Keratinocyte (primary cell): ENCODE results near the gene PLEKHS1. TPM values are rescaled to one million over a fixed set of nuclear protein-coding genes. Genes with fewer than 3 reads are reported as not detected.

ENCODE experiments used
- DNase-seq: peaks from one replicate; pipeline ENCODE4 v3.0.0-alpha.2; 2011; ENCODE audit warnings: low read depth, missing footprints, low spot score
- FAIRE-seq: peaks from 2 replicates; lab custom pipeline; 2011; peaks lifted over from hg19 to GRCh38; lab: Jason Lieb, UNC
- H2AFZ ChIP-seq: 2 replicates; pipeline ENCODE4 v1.6.0; 2012; ENCODE audit warnings: low read length, control low read depth, inconsistent platforms; ENCODE audit not compliant: control insufficient read depth
- H3K27ac ChIP-seq: 2 replicates; pipeline ENCODE4 v1.5.1; 2011; ENCODE audit warnings: low read length; ENCODE audit not compliant: control insufficient read depth, insufficient read depth
- H3K27me3 ChIP-seq: 3 replicates; pipeline ENCODE4 v1.6.0; 2011; ENCODE audit warnings: low read length; ENCODE audit not compliant: control insufficient read depth, insufficient read depth; ENCODE audit errors: extremely low read depth
- H3K36me3 ChIP-seq, 2 experiments: 2 replicates in 1 of 2; 3 replicates in 1 of 2; pipeline ENCODE4 v1.5.1; 2011; ENCODE audit warnings: low read length in 2 of 2, mild to moderate bottlenecking in 1 of 2; ENCODE audit not compliant: control insufficient read depth in 2 of 2, insufficient read depth in 2 of 2; ENCODE audit errors: extremely low read depth in 1 of 2
- H3K4me1 ChIP-seq: 3 replicates; pipeline ENCODE4 v1.5.1; 2011; ENCODE audit warnings: low read length; ENCODE audit not compliant: control insufficient read depth, insufficient read depth; ENCODE audit errors: extremely low read depth
- H3K4me2 ChIP-seq: 3 replicates; pipeline ENCODE4 v1.6.0; 2011; ENCODE audit warnings: low read depth, low read length; ENCODE audit not compliant: control insufficient read depth, insufficient read depth; ENCODE audit errors: extremely low read depth
- H3K4me3 ChIP-seq, 3 experiments: fragments of 200-600 bp in 1 of 3; sonication (generic) in 1 of 3; 2 replicates in 2 of 3; 3 replicates in 1 of 3; pipeline ENCODE4 v1.5.1; 2011 to 2016; ENCODE audit warnings: low read length in 3 of 3, mild to moderate bottlenecking in 3 of 3, control low read depth in 2 of 3, inconsistent platforms in 1 of 3, low read depth in 1 of 3, mixed read lengths in 1 of 3, mixed run types in 1 of 3, moderate library complexity in 1 of 3; ENCODE audit not compliant: control insufficient read depth in 2 of 3, insufficient read depth in 2 of 3; ENCODE audit errors: extremely low read depth in 1 of 3
- H3K79me2 ChIP-seq: 2 replicates; pipeline ENCODE4 v1.6.0; 2012; ENCODE audit warnings: low read length; ENCODE audit not compliant: control insufficient read depth, insufficient read depth
- H3K9ac ChIP-seq: 3 replicates; pipeline ENCODE4 v1.6.0; 2011; ENCODE audit warnings: low read length; ENCODE audit not compliant: control insufficient read depth, insufficient read depth; ENCODE audit errors: extremely low read depth
- H3K9me1 ChIP-seq: 3 replicates; pipeline ENCODE4 v1.6.0; 2011; ENCODE audit warnings: low read length; ENCODE audit not compliant: control insufficient read depth, insufficient read depth; ENCODE audit errors: extremely low read depth
- H3K9me3 ChIP-seq: 2 replicates; pipeline ENCODE4 v1.5.1; 2012; ENCODE audit warnings: low read depth, low read length; ENCODE audit not compliant: control insufficient read depth
- H4K20me1 ChIP-seq: 3 replicates; pipeline ENCODE4 v1.6.0; 2011; ENCODE audit warnings: low read length; ENCODE audit not compliant: control insufficient read depth, insufficient read depth; ENCODE audit errors: extremely low read depth
- EZH2 ChIP-seq: IDR thresholded peaks from one replicate; pipeline ENCODE4 v1.6.1; 2012; ENCODE audit warnings: inconsistent platforms, mild to moderate bottlenecking, low read length, moderate library complexity
- dilution Hi-C: fragments of 300-500 bp; cut with MboI; formaldehyde crosslinking; loops from one replicate; pipeline ENCODE4 v1.7.0; 2020; ENCODE audit warnings: low sequenced_read_pairs; ENCODE audit not compliant: extremely low pct_ligation_motif_present
- polyA plus RNA-seq, 5 experiments: library from polyadenylated mRNA; depleted of rRNA in 3 of 5; stranded (reverse) in 3 of 5; stranded (forward) in 1 of 5; unstranded in 1 of 5; fragments of >200 nt; gene quantifications; 1 replicate in 1 of 5; 2 replicates in 3 of 5; 3 replicates in 1 of 5; pipeline versions ENCODE4 v1.2.1 to v1.2.3, GENCODE V29; 2011 to 2012; ENCODE audit warnings: missing spikeins in 2 of 5, low read depth in 1 of 5, low replicate concordance in 1 of 5
- TF ChIP-seq, protein P1 (sequence below), 3 experiments: IDR thresholded peaks in 1 of 3; conservative IDR thresholded peaks in 1 of 3; optimal IDR thresholded peaks in 1 of 3; 2 replicates in 2 of 3; 3 replicates in 1 of 3; pipeline versions ENCODE3 to v1.5.1; 2011; ENCODE audit warnings: low read length in 3 of 3, mild to moderate bottlenecking in 3 of 3, moderate library complexity in 2 of 3, control low read depth in 1 of 3, inconsistent platforms in 1 of 3; ENCODE audit not compliant: insufficient read depth in 2 of 3; ENCODE audit errors: extremely low read depth in 1 of 3

Gene PLEKHS1
- polyA plus RNA-seq, 1 donor (not counting 4 experiments of a cell fraction or from before 2014, with no cell fraction given): not detected

- DNase-seq: peak; percentile 75
- Histone ChIP-seq H2AFZ (peak overlapping the region; percentile 81), H3K4me2 (peak overlapping the region; percentile 75)
Observed at GRCh38 chr10:113788604-113789083, 37.2 kb downstream of the PLEKHS1 start.

DNA sequence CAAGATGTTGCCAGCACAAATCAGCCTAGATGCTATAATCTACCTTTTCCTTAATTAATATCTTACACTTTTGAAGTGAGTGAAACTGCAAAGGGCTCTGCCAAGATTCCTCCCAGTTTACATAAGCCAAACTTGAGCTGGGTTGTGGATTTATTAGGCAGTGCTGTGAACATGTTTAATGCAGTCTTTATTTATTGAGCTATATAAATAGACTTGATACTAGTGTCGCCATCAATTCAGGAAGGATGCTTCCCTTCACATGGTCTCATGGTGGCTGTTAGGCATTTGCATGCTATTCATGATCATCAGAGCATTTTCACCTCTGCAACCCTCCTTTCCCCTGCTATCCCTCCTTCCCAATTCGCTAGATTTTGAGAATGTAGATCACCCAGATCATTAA, 40.2 kb downstream of the PLEKHS1 start:
- H3K27me3 ChIP-seq: no peaks in the 10 kb centered on the region
- no peak for FAIRE-seq
- no peaks in the 10 kb centered on the region for H3K9me1 ChIP-seq
- dilution Hi-C loops: no loop called here
- H3K4me3 ChIP-seq: no peak overlapping the region
- H3K9ac ChIP-seq: no peak overlapping the region
- no peak overlapping the region for H2AFZ ChIP-seq
- no peaks in the 10 kb centered on the region for H4K20me1 ChIP-seq
- no peak overlapping the region for H3K27ac ChIP-seq
- DNase-seq: no peak
- H3K4me1 ChIP-seq: peaks cover 6% of the 10 kb centered on the region
- H3K79me2 ChIP-seq: no peaks in the 10 kb centered on the region
- H3K36me3 ChIP-seq: no peaks in the 10 kb centered on the region
- no peak overlapping the region for H3K4me2 ChIP-seq
- no peaks in the 10 kb centered on the region for H3K9me3 ChIP-seq
- TF ChIP-seq, protein P1, sequence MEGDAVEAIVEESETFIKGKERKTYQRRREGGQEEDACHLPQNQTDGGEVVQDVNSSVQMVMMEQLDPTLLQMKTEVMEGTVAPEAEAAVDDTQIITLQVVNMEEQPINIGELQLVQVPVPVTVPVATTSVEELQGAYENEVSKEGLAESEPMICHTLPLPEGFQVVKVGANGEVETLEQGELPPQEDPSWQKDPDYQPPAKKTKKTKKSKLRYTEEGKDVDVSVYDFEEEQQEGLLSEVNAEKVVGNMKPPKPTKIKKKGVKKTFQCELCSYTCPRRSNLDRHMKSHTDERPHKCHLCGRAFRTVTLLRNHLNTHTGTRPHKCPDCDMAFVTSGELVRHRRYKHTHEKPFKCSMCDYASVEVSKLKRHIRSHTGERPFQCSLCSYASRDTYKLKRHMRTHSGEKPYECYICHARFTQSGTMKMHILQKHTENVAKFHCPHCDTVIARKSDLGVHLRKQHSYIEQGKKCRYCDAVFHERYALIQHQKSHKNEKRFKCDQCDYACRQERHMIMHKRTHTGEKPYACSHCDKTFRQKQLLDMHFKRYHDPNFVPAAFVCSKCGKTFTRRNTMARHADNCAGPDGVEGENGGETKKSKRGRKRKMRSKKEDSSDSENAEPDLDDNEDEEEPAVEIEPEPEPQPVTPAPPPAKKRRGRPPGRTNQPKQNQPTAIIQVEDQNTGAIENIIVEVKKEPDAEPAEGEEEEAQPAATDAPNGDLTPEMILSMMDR (optimal IDR thresholded peaks at IDR 0.05 in 1 of 3, IDR thresholded peaks at IDR 0.05 in 1 of 3, conservative IDR thresholded peaks at IDR 0.05 in 1 of 3; ENCODE audit: extremely low read depth in 1 of 3, insufficient read depth in 2 of 3, low read length in 3 of 3): no peak
- no peak for TF ChIP-seq EZH2

More at GRCh38 chr10:113788604-113789083, 37.2 kb downstream of the PLEKHS1 start:
- Histone ChIP-seq H3K9ac (peak overlapping the region; percentile 28), H4K20me1 (no peaks in the 10 kb centered on the region), H3K9me3 (no peaks in the 10 kb centered on the region), H3K27me3 (no peaks in the 10 kb centered on the region), H3K27ac (peak overlapping the region; percentile 57), H3K79me2 (no peaks in the 10 kb centered on the region), H3K9me1 (no peaks in the 10 kb centered on the region), H3K4me3 (peak overlapping the region in 2 of 3 experiments; percentile 21 to 28), H3K4me1 (peaks cover 6% of the 10 kb centered on the region), H3K36me3 (no peaks in the 10 kb centered on the region)
- dilution Hi-C loops: no loop called here
- no peak for TF ChIP-seq EZH2
- TF ChIP-seq, protein P1 (optimal IDR thresholded peaks at IDR 0.05 in 1 of 3, IDR thresholded peaks at IDR 0.05 in 1 of 3, conservative IDR thresholded peaks at IDR 0.05 in 1 of 3; ENCODE audit: extremely low read depth in 1 of 3, insufficient read depth in 2 of 3, low read length in 3 of 3): no peak
- peak; percentile 99 for FAIRE-seq
